HCT116 (cell line): ENCODE data around the gene LPO. TPM values are rescaled to one million over a fixed set of nuclear protein-coding genes. Genes with fewer than 3 reads are reported as not detected.

ENCODE experiments used
- ATAC-seq: fragments of 200-7000 bp; cut with Tn5 transposase; 2 replicates; pipeline ENCODE4 v1.9.1; 2020; ENCODE audit warnings: mild to moderate bottlenecking, moderate library complexity
- BruUV-seq: library from RNA; stranded (reverse); fragments of 400-500 nt; replicated peaks from 2 replicates; lab custom pipeline; 2021; lab: Mats Ljungman, UMichigan
- CTCF ChIA-PET: fragments of 300-600 bp; sonication (Branson Sonifier 250); formaldehyde crosslinking; loops from one replicate; lab custom pipeline; 2021; ENCODE audit warnings: antibody characterized with exemption; lab: Charles Lee
- POLR2A ChIA-PET: fragments of 300-600, 350-600 bp; sonication (Branson Sonifier 250); formaldehyde crosslinking; loops from one replicate; lab custom pipeline; 2021; ENCODE audit warnings: antibody characterized with exemption; lab: Charles Lee
- RAD21 ChIA-PET, 2 experiments: fragments of 300-600 bp; sonication (Branson Sonifier 250); formaldehyde crosslinking; loops; one replicate each; lab custom pipeline; 2023; ENCODE audit warnings: low total read pairs in 2 of 2; ENCODE audit not compliant: uncharacterized antibody in 2 of 2, unreplicated experiment in 2 of 2, low non-redundant PET in 1 of 2; lab: Charles Lee
- DNase-seq: peaks from one replicate; pipeline ENCODE4 v3.0.0-alpha.2; 2010; ENCODE audit warnings: low read depth, low spot score
- H2AFZ ChIP-seq: fragments of 200-600 bp; shearing (Covaris generic), sonication (generic); 2 replicates; pipeline ENCODE4 v1.6.1; 2017; ENCODE audit warnings: low read depth, mixed run types, mixed read lengths, antibody characterized with exemption, low read length; ENCODE audit not compliant: poor library complexity, severe bottlenecking
- H3K27ac ChIP-seq: 2 replicates; pipeline ENCODE4 v1.5.1; 2012; ENCODE audit warnings: low read depth, low read length
- H3K27me3 ChIP-seq: fragments of 200-600 bp; sonication (generic); 2 replicates; pipeline ENCODE4 v1.6.1; 2016; ENCODE audit warnings: mixed run types, low read length, mixed read lengths; ENCODE audit not compliant: insufficient read depth
- H3K36me3 ChIP-seq, 2 experiments: fragments of 200-500 bp in 1 of 2; fragments of 200-600 bp in 1 of 2; sonication (Bioruptor generic) in 1 of 2; sonication (generic) in 1 of 2; 2 replicates each; pipeline versions ENCODE4 v1.5.1 to v1.6.1; 2014 to 2016; ENCODE audit warnings: low read length in 2 of 2, inconsistent platforms in 1 of 2, mixed read lengths in 1 of 2, mixed run types in 1 of 2; ENCODE audit not compliant: insufficient read depth in 2 of 2, control insufficient read depth in 1 of 2
- H3K4me1 ChIP-seq, 2 experiments: fragments of 200-600 bp in 1 of 2; sonication (generic) in 1 of 2; 2 replicates each; pipeline versions ENCODE4 v1.5.1 to v1.6.1; 2012 to 2017; ENCODE audit warnings: low read length in 2 of 2, inconsistent platforms in 1 of 2, mild to moderate bottlenecking in 1 of 2, mixed read lengths in 1 of 2, mixed run types in 1 of 2, moderate library complexity in 1 of 2; ENCODE audit not compliant: insufficient read depth in 2 of 2, control insufficient read depth in 1 of 2
- H3K4me2 ChIP-seq: fragments of 200-600 bp; sonication (generic); 2 replicates; pipeline ENCODE4 v1.6.1; 2017; ENCODE audit warnings: mixed run types, low read length, mixed read lengths
- H3K4me3 ChIP-seq, 2 experiments: fragments of 200-600 bp in 1 of 2; sonication (generic) in 1 of 2; replicated peaks in 1 of 2; 2 replicates each; pipeline ENCODE4 v1.5.1; 2011 to 2016; ENCODE audit warnings: low read length in 2 of 2, control low read depth in 1 of 2, low read depth in 1 of 2, mild to moderate bottlenecking in 1 of 2, mixed read lengths in 1 of 2, mixed run types in 1 of 2
- H3K79me2 ChIP-seq: fragments of 200-600 bp; sonication (generic); 2 replicates; pipeline ENCODE4 v1.6.1; 2017; ENCODE audit warnings: mild to moderate bottlenecking, mixed run types, low read length, moderate library complexity, mixed read lengths; ENCODE audit not compliant: insufficient read depth
- H3K9ac ChIP-seq: fragments of 200-600 bp; sonication (generic); 2 replicates; pipeline ENCODE4 v1.6.1; 2016; ENCODE audit warnings: low read length, mixed read lengths
- H3K9me2 ChIP-seq: fragments of 200-600 bp; sonication (generic), shearing (Covaris generic); 2 replicates; pipeline ENCODE4 v1.6.1; 2017; ENCODE audit warnings: mixed run types, mild to moderate bottlenecking, moderate library complexity; ENCODE audit not compliant: insufficient read depth
- H3K9me3 ChIP-seq, 2 experiments: fragments of 200-500 bp in 1 of 2; fragments of 200-600 bp in 1 of 2; sonication (Bioruptor generic) in 1 of 2; sonication (generic) in 1 of 2; 2 replicates each; pipeline ENCODE4 v1.6.1; 2014 to 2017; ENCODE audit warnings: low read length in 2 of 2, mixed read lengths in 2 of 2, inconsistent platforms in 1 of 2, low read depth in 1 of 2, mild to moderate bottlenecking in 1 of 2, mixed run types in 1 of 2, moderate library complexity in 1 of 2; ENCODE audit not compliant: control insufficient read depth in 1 of 2, insufficient read depth in 1 of 2
- H4K20me1 ChIP-seq: fragments of 200-600 bp; sonication (generic), shearing (Covaris generic); 2 replicates; pipeline ENCODE4 v1.6.1; 2017; ENCODE audit warnings: mixed run types, mild to moderate bottlenecking, moderate library complexity; ENCODE audit not compliant: insufficient read depth
- EZH2phosphoT487 ChIP-seq: fragments of 200-600 bp; IDR thresholded peaks from 2 replicates; pipeline ENCODE4 v1.6.1; 2018; ENCODE audit warnings: antibody characterized with exemption, borderline replicate concordance
- RAD21 ChIP-seq: IDR thresholded peaks from 2 replicates; pipeline ENCODE4 v1.6.1; 2012; ENCODE audit warnings: low read depth, mild to moderate bottlenecking
- SRF ChIP-seq: IDR thresholded peaks from 2 replicates; pipeline ENCODE4 v1.6.1; 2012; ENCODE audit warnings: low read depth
- ZFX ChIP-seq: fragments of 450-650 bp; IDR thresholded peaks from 2 replicates; pipeline ENCODE4 v1.6.1; 2017
- intact Hi-C: fragments of 100-400 bp; cut with micrococcal nuclease; formaldehyde crosslinking; loops from 2 replicates; pipeline ENCODE4 v1.10.0; 2022
- total RNA-seq: library from RNA; stranded (reverse); gene quantifications from one replicate; pipeline ENCODE4 v1.2.1, GENCODE V29; 2021; ENCODE audit not compliant: unreplicated experiment
- TF ChIP-seq, protein P1 (sequence below): IDR thresholded peaks from 2 replicates; pipeline ENCODE4 v1.6.1; 2012
- TF ChIP-seq, protein P2 (sequence below): IDR thresholded peaks from 2 replicates; pipeline ENCODE4 v1.6.1; 2012; ENCODE audit warnings: low read depth
- TF ChIP-seq, protein P3 (sequence below): IDR thresholded peaks from 2 replicates; pipeline ENCODE4 v1.6.1; 2012
- TF ChIP-seq, protein P4 (sequence below): IDR thresholded peaks from 2 replicates; pipeline ENCODE4 v1.6.1; 2011; ENCODE audit warnings: mild to moderate bottlenecking, low read length, moderate library complexity; ENCODE audit not compliant: insufficient replicate concordance; ENCODE audit errors: extremely low read depth

LPO gene
- total RNA-seq, 1 experiment from 2014 or later: not detected

DNA sequence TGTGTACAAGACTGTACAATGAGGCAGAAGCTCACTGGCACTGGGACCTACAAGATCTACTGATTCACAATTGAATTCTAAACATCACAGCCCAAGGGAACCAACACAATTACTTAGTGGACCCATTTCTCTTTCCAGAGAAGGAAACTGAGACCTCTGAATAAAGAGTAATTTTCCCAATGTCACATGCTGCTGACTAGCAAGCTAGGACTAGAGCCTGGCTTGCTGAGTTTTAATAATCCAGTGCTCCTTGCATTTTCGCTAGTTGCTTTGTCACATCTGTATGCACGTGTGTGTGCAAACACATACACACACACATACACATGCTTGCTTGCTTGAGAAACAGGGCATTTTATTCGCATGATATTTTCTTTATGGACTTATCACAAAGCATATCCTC lies 3.9 kb upstream of the LPO start:
- no peaks in the 10 kb centered on the region for H3K79me2 ChIP-seq
- RAD21 ChIA-PET: no interaction called here

More for the DNA sequence above, 3.9 kb upstream of the LPO start:
- ATAC-seq (no peak), DNase-seq (no peak)
- no peaks in the 10 kb centered on the region for H3K36me3 ChIP-seq
- no peaks in the 10 kb centered on the region for H3K9me2 ChIP-seq
- peaks cover 55% of the 10 kb centered on the region for H3K27me3 ChIP-seq
- H3K4me2 ChIP-seq: no peak overlapping the region
- H3K27ac ChIP-seq: no peak overlapping the region
- H4K20me1 ChIP-seq: no peaks in the 10 kb centered on the region
- intact Hi-C loops: no loop called here
- no TSS peak for BruUV-seq
- no peak overlapping the region for H2AFZ ChIP-seq
- H3K9me3 ChIP-seq: no peaks in the 10 kb centered on the region
- CTCF ChIA-PET: no interaction called here
- no peak overlapping the region for H3K4me3 ChIP-seq
- POLR2A ChIA-PET: no interaction called here
- TF ChIP-seq, protein P1, sequence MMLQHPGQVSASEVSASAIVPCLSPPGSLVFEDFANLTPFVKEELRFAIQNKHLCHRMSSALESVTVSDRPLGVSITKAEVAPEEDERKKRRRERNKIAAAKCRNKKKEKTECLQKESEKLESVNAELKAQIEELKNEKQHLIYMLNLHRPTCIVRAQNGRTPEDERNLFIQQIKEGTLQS: no peak
- TF ChIP-seq, protein P2, sequence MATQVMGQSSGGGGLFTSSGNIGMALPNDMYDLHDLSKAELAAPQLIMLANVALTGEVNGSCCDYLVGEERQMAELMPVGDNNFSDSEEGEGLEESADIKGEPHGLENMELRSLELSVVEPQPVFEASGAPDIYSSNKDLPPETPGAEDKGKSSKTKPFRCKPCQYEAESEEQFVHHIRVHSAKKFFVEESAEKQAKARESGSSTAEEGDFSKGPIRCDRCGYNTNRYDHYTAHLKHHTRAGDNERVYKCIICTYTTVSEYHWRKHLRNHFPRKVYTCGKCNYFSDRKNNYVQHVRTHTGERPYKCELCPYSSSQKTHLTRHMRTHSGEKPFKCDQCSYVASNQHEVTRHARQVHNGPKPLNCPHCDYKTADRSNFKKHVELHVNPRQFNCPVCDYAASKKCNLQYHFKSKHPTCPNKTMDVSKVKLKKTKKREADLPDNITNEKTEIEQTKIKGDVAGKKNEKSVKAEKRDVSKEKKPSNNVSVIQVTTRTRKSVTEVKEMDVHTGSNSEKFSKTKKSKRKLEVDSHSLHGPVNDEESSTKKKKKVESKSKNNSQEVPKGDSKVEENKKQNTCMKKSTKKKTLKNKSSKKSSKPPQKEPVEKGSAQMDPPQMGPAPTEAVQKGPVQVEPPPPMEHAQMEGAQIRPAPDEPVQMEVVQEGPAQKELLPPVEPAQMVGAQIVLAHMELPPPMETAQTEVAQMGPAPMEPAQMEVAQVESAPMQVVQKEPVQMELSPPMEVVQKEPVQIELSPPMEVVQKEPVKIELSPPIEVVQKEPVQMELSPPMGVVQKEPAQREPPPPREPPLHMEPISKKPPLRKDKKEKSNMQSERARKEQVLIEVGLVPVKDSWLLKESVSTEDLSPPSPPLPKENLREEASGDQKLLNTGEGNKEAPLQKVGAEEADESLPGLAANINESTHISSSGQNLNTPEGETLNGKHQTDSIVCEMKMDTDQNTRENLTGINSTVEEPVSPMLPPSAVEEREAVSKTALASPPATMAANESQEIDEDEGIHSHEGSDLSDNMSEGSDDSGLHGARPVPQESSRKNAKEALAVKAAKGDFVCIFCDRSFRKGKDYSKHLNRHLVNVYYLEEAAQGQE: no peak
- TF ChIP-seq ZFX: no peak
- TF ChIP-seq RAD21: no peak
- TF ChIP-seq, protein P3, sequence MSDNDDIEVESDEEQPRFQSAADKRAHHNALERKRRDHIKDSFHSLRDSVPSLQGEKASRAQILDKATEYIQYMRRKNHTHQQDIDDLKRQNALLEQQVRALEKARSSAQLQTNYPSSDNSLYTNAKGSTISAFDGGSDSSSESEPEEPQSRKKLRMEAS: no peak
- TF ChIP-seq, protein P4, sequence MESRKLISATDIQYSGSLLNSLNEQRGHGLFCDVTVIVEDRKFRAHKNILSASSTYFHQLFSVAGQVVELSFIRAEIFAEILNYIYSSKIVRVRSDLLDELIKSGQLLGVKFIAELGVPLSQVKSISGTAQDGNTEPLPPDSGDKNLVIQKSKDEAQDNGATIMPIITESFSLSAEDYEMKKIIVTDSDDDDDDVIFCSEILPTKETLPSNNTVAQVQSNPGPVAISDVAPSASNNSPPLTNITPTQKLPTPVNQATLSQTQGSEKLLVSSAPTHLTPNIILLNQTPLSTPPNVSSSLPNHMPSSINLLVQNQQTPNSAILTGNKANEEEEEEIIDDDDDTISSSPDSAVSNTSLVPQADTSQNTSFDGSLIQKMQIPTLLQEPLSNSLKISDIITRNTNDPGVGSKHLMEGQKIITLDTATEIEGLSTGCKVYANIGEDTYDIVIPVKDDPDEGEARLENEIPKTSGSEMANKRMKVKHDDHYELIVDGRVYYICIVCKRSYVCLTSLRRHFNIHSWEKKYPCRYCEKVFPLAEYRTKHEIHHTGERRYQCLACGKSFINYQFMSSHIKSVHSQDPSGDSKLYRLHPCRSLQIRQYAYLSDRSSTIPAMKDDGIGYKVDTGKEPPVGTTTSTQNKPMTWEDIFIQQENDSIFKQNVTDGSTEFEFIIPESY: no peak
- TF ChIP-seq SRF: no peak
- no peak for TF ChIP-seq EZH2phosphoT487
- no peak overlapping the region for H3K9ac ChIP-seq
- peaks cover 0 to 6% of the 10 kb centered on the region in 2 experiments; a peak in 1 of 4 replicates for H3K4me1 ChIP-seq
